NK-92 (cell line): ENCODE data around the gene RSRC1.
"Not testable (repeated sequence)": the region's sequence is repeated elsewhere in the genome, so short reads cannot be mapped to it uniquely, and the experiment has no call there.

ENCODE experiments used
- DNase-seq: peaks from one replicate; lab custom pipeline; 2025; ENCODE audit not compliant: unreplicated experiment; lab: John Stamatoyannopoulos, UW

Gene RSRC1

GRCh38 chr3:158516729-158517128, 406.8 kb downstream of the RSRC1 start:
- DNase-seq = not testable (repeated sequence)

DNA sequence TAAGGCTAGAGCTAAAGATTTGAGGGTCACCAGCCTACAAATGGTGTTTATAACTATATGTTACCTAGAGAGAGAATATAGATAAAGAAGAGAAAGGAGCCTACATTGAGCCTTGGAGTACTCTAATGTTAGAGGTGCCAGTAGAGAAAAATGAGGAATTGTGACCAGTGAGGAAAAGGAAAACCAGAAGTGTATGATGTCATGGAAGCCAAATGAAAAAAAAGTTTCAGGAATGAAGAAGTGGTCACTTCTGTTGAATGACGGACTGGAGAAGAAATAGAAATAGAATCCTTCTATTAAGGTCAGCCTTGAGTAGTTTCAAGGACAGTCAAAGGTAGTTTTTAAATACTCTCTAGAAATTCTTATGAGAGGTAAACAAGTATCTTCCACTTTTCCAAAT, 409.9 kb downstream of the RSRC1 start:
- no peak for DNase-seq

GRCh38 chr3:158520433-158520832, 410.5 kb downstream of the RSRC1 start:
- no peak for DNase-seq

DNA sequence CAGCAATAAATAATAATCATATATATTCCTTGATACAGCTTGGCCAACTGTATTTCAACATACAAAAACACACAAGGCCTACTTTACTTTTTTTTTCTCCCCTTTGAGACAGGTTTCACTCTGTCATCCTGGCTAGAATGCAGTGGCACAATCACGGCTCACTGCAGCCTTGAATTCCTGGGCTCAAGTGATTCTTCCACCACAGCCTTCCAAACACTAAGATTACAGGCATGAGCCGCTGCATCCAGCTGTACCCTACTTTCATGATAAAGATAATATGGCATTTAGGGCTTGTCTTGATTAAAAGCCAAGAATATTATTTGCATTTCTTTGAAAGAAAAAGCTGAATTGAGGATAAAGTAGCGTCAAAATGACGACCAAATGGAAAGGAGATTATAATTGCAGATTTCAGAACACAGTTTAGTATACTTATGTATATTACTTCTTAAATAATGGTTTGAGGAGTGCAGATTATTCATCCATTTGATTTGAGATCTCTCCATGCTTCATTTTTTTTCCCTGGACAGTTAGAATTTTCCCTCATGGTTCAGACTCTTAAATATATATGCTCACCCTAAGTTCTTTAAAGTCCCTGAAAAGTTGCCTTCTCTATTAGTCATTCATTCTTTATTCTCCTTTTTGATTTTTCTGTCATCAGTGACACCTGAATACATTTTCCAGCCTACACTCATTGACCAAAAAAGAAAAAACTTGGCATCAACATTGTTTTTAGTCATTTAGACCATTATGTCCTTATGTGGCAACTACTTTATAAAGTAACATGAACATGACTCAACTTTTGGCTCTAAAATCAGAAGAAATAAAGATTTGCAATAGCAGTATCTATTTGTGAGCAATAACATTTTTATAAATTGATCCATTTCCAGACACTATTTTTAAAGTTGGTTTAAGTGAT, 412.6 kb downstream of the RSRC1 start:
- DNase-seq = no peak

GRCh38 chr3:158528076-158528674, 418.3 kb downstream of the RSRC1 start:
- no peak for DNase-seq

DNA sequence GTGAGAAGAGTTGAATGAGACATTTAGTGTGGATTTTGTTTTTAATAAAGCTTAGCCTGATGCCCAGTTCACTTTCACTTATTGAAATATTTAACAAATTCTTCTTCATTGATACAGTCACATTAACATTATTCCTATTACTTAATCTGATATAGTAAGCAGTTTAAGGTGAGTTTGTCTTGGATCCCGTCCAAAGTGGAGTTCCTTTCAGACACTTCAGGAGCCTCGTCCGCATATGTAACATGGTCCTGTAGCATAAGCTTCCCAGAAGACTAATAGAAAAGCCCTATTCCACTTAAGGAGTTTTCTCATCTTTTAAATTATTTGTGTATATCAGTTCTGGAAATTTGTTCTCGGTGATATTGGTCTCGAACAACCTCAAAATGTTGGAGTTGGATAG, 421.4 kb downstream of the RSRC1 start:
- DNase-seq = no peak

- DNase-seq = no peak
These were observed 422.3 kb downstream of the RSRC1 start for GRCh38 chr3:158532099-158532734.

DNA sequence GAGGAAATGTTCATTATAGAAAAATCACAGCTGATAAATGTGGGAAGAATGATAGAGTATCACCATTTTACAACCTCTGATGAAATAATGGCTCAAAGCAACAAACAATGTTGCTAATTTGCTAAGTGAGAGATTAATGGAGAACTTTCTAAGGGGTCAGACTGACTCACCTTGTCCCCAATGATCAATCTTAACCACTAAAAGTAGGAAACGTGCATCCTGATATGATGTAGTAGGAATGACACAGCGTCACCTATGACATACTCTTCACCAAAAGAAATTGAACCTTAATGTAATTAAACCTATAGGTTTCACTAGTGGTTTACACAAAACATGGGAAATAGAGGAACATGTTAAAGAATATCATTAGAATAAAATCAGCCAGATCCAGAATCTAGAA, 426.0 kb downstream of the RSRC1 start:
- DNase-seq = no peak

GRCh38 chr3:158539414-158540014, 429.6 kb downstream of the RSRC1 start:
- DNase-seq = no peak

DNA sequence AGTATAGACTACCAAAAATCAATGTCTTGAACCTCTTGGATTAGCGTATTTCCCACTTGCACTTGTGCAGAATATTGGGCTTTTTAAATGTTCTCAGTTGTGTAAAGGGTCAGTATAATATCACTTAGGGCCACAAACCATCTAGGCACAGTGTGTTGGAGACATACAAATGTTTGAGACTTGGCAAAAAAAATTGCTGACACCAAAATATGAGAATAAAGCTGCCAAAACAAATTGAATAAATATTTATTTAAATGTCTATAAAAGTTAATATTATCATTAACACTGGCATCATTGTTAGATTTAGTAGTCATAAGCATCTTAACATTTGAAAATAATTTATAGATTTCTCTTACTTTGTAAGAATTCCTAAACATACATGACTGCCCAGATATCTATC, 430.2 kb downstream of the RSRC1 start:
- no peak for DNase-seq

- no peak for DNase-seq
These were observed 438.8 kb downstream of the RSRC1 start for GRCh38 chr3:158548691-158549090.

GRCh38 chr3:158549938-158550337, 440.0 kb downstream of the RSRC1 start:
- not testable (repeated sequence) for DNase-seq

GRCh38 chr3:158552124-158552523, 442.2 kb downstream of the RSRC1 start:
- DNase-seq = no peak

- DNase-seq = no peak
These were observed 449.6 kb downstream of the RSRC1 start for GRCh38 chr3:158559504-158559903.

DNA sequence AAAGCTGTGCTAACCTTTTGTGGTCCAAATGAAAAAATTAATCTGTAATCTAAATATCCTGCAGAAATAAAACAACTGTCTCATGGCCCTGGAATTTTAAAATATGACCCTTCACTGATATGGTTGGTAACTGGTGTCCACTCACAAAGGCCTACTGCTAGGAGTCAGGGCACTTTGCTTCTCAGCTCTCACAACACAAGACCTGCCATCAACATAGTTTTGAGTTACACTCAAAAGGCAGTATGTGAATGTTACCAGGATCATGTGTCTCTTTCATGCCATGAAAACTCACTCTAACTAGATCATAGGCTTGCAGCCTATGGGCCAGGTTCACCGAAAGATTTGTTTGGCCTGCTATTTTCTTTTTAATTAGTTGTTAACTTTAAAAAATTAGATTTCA, 451.1 kb downstream of the RSRC1 start:
- no peak for DNase-seq

DNA sequence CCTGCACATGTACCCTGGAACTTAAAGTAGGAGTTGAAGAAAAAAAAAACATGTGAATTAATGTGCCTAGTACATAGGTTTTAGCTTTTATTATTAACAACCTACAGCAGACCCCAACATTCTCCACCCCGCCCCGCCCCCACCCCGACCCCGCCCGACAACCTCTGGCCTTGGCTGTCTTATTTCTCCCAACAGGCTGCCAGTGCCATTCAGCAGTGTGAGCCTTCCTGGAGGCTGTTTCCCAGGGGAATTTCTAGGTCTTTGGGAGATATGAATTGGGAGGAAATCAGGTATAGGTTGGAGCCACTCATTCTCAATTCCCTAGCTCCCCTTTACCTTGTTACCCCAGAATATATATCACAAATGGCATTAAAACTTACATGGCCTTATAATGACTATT, 452.8 kb downstream of the RSRC1 start:
- DNase-seq = no peak

GRCh38 chr3:158563076-158563475, 453.2 kb downstream of the RSRC1 start:
- no peak for DNase-seq

GRCh38 chr3:158565076-158565475, 455.2 kb downstream of the RSRC1 start:
- no peak for DNase-seq

DNA sequence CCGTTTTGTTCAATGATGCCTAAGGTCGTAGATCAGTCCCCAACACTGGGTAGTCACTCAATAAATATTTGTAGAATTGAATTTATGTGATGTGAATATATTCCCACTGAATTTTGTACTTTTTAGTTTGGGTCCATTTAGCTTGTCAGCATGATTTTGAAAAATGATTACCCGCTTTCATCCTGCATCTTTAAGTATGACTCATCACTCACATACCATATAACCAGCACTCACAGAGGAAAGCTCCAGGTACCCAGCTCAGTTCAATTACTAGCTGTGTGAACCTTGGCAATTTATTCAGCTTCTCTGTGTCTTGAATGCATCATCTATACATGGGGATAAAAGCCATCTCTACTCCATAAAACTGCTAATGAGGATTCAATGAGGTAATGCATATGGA, 458.9 kb downstream of the RSRC1 start:
- no peak for DNase-seq

GRCh38 chr3:158569794-158570193, 459.9 kb downstream of the RSRC1 start:
- no peak for DNase-seq

GRCh38 chr3:158570999-158571702, 461.3 kb downstream of the RSRC1 start, which contains the start of gene MLF1:
Gene MLF1, plus strand, starts transcription at chr3:158571194. Its CDS starts 107 bp downstream, at chr3:158571301.
- no peak for DNase-seq
